HEK293 (cell line): Measurements from ENCODE around the gene GPR35.

Experiments
- CTCF ChIA-PET: fragments of 350-600 bp; formaldehyde crosslinking; extraction: SDS; loops from one replicate; lab custom pipeline; 2021; ENCODE audit warnings: antibody characterized with exemption; lab: Yijun Ruan, JAX
- POLR2A ChIA-PET: fragments of 300-600 bp; formaldehyde crosslinking; extraction: SDS; loops from one replicate; lab custom pipeline; 2020; ENCODE audit warnings: antibody characterized with exemption, inconsistent platforms; lab: Yijun Ruan, JAX
- H3K27ac ChIP-seq: fragments of 200-500 bp; sonication (Bioruptor generic); 2 replicates; pipeline ENCODE4 v1.5.1; 2014; ENCODE audit warnings: low read depth, low read length, control low read depth, inconsistent platforms; ENCODE audit errors: extremely low read depth
- H3K36me3 ChIP-seq, 2 experiments: fragments of 200-500 bp in 1 of 2; sonication (Bioruptor generic) in 1 of 2; 1 replicate in 1 of 2; 2 replicates in 1 of 2; pipeline ENCODE4 v1.5.1; 2014 to 2017; ENCODE audit warnings: inconsistent platforms in 2 of 2, low read length in 2 of 2; ENCODE audit not compliant: control insufficient read depth in 2 of 2, insufficient read depth in 1 of 2
- H3K4me1 ChIP-seq: fragments of 200-500 bp; sonication (Bioruptor generic); 2 replicates; pipeline ENCODE4 v1.5.1; 2014; ENCODE audit warnings: mild to moderate bottlenecking, low read length, inconsistent platforms; ENCODE audit not compliant: control insufficient read depth, insufficient read depth
- H3K4me3 ChIP-seq: 2 replicates; pipeline ENCODE4 v1.5.1; 2011; ENCODE audit warnings: low read depth, mild to moderate bottlenecking, control low read depth, low read length, moderate library complexity
- H3K9me3 ChIP-seq: fragments of 200-500 bp; sonication (Bioruptor generic); 2 replicates; pipeline ENCODE4 v1.5.1; 2014; ENCODE audit warnings: low read depth, low read length, inconsistent platforms; ENCODE audit not compliant: control insufficient read depth, insufficient read depth
- GLIS2 ChIP-seq: fragments of 450-650 bp; formaldehyde crosslinking; IDR thresholded peaks from 2 replicates; pipeline ENCODE4 v1.5.1; 2016; ENCODE audit warnings: missing biosample characterization, missing genetic modification characterization
- HOXD13 ChIP-seq: sonication (generic); formaldehyde crosslinking; IDR thresholded peaks from 2 replicates; pipeline ENCODE4 v1.8.0; 2022; ENCODE audit warnings: missing genetic modification reagents, borderline replicate concordance
- KLF1 ChIP-seq: fragments of 450-650 bp; formaldehyde crosslinking; IDR thresholded peaks from 2 replicates; pipeline ENCODE4 v1.5.1; 2016; ENCODE audit warnings: missing biosample characterization, missing genetic modification characterization
- KLF10 ChIP-seq: fragments of 450-650 bp; IDR thresholded peaks from 2 replicates; pipeline ENCODE4 v1.5.1; 2018; ENCODE audit warnings: missing biosample characterization, mild to moderate bottlenecking, missing genetic modification characterization
- KLF7 ChIP-seq: fragments of 450-650 bp; formaldehyde crosslinking; IDR thresholded peaks from 2 replicates; pipeline ENCODE4 v1.5.1; 2016; ENCODE audit warnings: missing biosample characterization, missing genetic modification characterization, borderline replicate concordance
- YY1 ChIP-seq: fragments of 450-650 bp; formaldehyde crosslinking; IDR thresholded peaks from 2 replicates; pipeline ENCODE4 v1.5.1; 2018; ENCODE audit warnings: missing biosample characterization, missing genetic modification characterization
- ZFP69B ChIP-seq: fragments of 450-650 bp; formaldehyde crosslinking; IDR thresholded peaks from 2 replicates; pipeline ENCODE4 v1.5.1; 2016; ENCODE audit warnings: missing biosample characterization, missing genetic modification characterization
- ZNF157 ChIP-seq: fragments of 450-650 bp; formaldehyde crosslinking; IDR thresholded peaks from 2 replicates; pipeline ENCODE4 v1.5.1; 2016; ENCODE audit warnings: missing biosample characterization, missing genetic modification characterization
- ZNF175 ChIP-seq: fragments of 450-650 bp; formaldehyde crosslinking; IDR thresholded peaks from 2 replicates; pipeline ENCODE4 v1.5.1; 2016; ENCODE audit warnings: missing biosample characterization, missing genetic modification characterization
- ZNF2 ChIP-seq: fragments of 450-650 bp; formaldehyde crosslinking; IDR thresholded peaks from 2 replicates; pipeline ENCODE4 v1.5.1; 2016; ENCODE audit warnings: missing biosample characterization, missing genetic modification characterization
- ZNF211 ChIP-seq: fragments of 450-650 bp; formaldehyde crosslinking; IDR thresholded peaks from 2 replicates; pipeline ENCODE4 v1.5.1; 2016; ENCODE audit warnings: low read depth, missing biosample characterization, missing genetic modification characterization
- ZNF354C ChIP-seq: fragments of 450-650 bp; formaldehyde crosslinking; IDR thresholded peaks from 2 replicates; pipeline ENCODE4 v1.5.1; 2016; ENCODE audit warnings: missing biosample characterization, missing genetic modification characterization, low read depth, borderline replicate concordance
- ZNF37A ChIP-seq: fragments of 450-650 bp; IDR thresholded peaks from 2 replicates; pipeline ENCODE4 v1.5.1; 2018; ENCODE audit warnings: missing biosample characterization, missing genetic modification characterization
- ZNF433 ChIP-seq: fragments of 450-650 bp; formaldehyde crosslinking; IDR thresholded peaks from 2 replicates; pipeline ENCODE4 v1.5.1; 2016; ENCODE audit warnings: missing biosample characterization, missing genetic modification characterization, low read depth
- ZNF549 ChIP-seq: fragments of 450-650 bp; IDR thresholded peaks from 2 replicates; pipeline ENCODE4 v1.5.1; 2018; ENCODE audit warnings: missing biosample characterization, missing genetic modification characterization, mild to moderate bottlenecking, inconsistent platforms, moderate library complexity
- ZNF658 ChIP-seq: fragments of 450-650 bp; formaldehyde crosslinking; IDR thresholded peaks from 2 replicates; pipeline ENCODE4; 2016; ENCODE audit warnings: missing biosample characterization, missing genetic modification characterization
- ZNF843 ChIP-seq: fragments of 450-650 bp; formaldehyde crosslinking; IDR thresholded peaks from 2 replicates; pipeline ENCODE4 v1.5.1; 2016; ENCODE audit warnings: missing biosample characterization, missing genetic modification characterization
- TF ChIP-seq, protein P1 (sequence below): fragments of 450-650 bp; formaldehyde crosslinking; IDR thresholded peaks from 2 replicates; pipeline ENCODE4 v1.5.1; 2017; ENCODE audit warnings: missing biosample characterization, mild to moderate bottlenecking, missing genetic modification characterization, moderate library complexity
- TF ChIP-seq, protein P2 (sequence below): fragments of 450-650 bp; formaldehyde crosslinking; IDR thresholded peaks from 2 replicates; pipeline ENCODE4 v1.5.1; 2016; ENCODE audit warnings: missing biosample characterization, missing genetic modification characterization
- TF ChIP-seq, protein P3 (sequence below): fragments of 450-650 bp; formaldehyde crosslinking; IDR thresholded peaks from 2 replicates; pipeline ENCODE4 v1.5.1; 2016; ENCODE audit warnings: missing biosample characterization, missing genetic modification characterization

Gene GPR35

DNA sequence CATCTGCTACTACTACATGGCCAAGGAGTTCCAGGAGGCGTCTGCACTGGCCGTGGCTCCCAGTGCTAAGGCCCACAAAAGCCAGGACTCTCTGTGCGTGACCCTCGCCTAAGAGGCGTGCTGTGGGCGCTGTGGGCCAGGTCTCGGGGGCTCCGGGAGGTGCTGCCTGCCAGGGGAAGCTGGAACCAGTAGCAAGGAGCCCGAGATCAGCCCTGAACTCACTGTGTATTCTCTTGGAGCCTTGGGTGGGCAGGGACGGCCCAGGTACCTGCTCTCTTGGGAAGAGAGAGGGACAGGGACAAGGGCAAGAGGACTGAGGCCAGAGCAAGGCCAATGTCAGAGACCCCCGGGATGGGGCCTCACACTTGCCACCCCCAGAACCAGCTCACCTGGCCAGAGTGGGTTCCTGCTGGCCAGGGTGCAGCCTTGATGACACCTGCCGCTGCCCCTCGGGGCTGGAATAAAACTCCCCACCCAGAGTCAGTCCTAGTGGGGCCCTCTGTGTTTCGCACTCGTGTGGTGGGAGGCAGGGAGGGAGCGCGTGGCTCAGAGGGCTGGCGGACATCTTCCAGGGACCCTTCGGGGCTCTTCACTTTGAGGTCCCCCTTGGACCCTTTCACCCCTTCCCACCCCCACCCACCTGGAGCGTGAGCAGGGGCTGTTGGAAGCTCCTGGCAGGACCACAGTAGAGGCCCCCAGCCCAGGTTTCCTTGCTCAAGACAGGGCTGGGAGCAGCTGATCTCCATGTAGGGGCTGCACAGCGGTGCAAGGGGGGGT is 5.7 kb downstream of the GPR35 start:
- ChIA-PET CTCF (interaction anchor here (1.2 kb wide), 1 partner anchor 10 kb away, joined by 3 read pairs; no protein-coding TSS in a partner anchor), POLR2A (no interaction called here)
- no peaks in the 10 kb centered on the region for H3K4me1 ChIP-seq
- no peaks in the 10 kb centered on the region for H3K36me3 ChIP-seq
- H3K4me3 ChIP-seq, result no peak overlapping the region
- no peaks in the 10 kb centered on the region for H3K9me3 ChIP-seq
- no peak overlapping the region for H3K27ac ChIP-seq
- TF ChIP-seq GLIS2, result no peak
- TF ChIP-seq HOXD13, result no peak
- TF ChIP-seq ZNF658 (tag by site-specific recombination), result no peak
- no peak for TF ChIP-seq ZNF843 (tag by site-specific recombination)
- TF ChIP-seq, all 188 proteins: peak for 0

DNA sequence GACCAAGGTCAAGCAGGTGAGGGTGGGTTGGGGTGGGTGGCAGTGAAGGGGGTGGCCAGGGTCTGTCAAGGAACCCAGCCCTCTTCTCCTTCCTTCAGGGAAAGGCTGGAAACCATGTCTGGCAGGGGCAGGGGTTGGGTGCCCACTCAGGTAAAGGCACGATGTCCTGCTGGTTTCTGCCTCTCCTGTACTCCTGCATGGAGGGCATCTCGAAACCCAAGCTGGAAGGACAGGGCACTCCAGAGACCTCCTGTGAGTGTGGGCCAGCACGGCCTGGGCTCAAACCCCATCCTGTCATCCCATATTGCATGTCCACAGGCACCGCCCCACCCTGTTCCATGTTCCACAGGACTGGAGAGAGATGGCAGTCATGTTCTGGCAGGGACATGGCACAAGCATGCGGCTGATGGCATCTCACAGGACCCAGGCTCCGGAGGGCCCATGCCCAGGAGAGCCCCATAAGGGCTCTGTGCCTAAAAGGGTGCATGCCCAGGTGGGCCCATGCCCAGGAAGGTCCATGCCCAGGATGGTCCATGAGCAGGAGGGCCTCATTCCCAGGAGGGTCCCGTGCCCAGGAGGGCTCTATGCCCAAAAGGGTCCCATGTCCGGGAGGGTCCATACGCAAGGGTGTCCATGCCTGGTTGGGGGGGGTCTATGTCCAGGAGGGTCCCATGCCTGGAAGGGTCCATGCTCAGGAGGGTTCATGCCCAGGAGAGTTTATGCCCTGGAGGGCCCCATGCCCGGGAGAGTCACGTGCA is 6.4 kb downstream of the GPR35 start:
- no peaks in the 10 kb centered on the region for H3K9me3 ChIP-seq
- H3K27ac ChIP-seq, result no peak overlapping the region
- ChIA-PET POLR2A (no interaction called here), CTCF (interaction anchor here (1.2 kb wide), 1 partner anchor 9 kb away, joined by 3 read pairs; no protein-coding TSS in a partner anchor)
- H3K4me3 ChIP-seq, result no peak overlapping the region
- no peaks in the 10 kb centered on the region for H3K36me3 ChIP-seq
- TF ChIP-seq ZNF157 (tag by site-specific recombination), result no peak
- no peak for TF ChIP-seq ZNF37A (tag by site-specific recombination)
- no peak for TF ChIP-seq KLF1 (tag by site-specific recombination)
- no peak for TF ChIP-seq KLF7 (tag by site-specific recombination)
- no peak for TF ChIP-seq KLF10 (tag by site-specific recombination)
- TF ChIP-seq, protein P1, sequence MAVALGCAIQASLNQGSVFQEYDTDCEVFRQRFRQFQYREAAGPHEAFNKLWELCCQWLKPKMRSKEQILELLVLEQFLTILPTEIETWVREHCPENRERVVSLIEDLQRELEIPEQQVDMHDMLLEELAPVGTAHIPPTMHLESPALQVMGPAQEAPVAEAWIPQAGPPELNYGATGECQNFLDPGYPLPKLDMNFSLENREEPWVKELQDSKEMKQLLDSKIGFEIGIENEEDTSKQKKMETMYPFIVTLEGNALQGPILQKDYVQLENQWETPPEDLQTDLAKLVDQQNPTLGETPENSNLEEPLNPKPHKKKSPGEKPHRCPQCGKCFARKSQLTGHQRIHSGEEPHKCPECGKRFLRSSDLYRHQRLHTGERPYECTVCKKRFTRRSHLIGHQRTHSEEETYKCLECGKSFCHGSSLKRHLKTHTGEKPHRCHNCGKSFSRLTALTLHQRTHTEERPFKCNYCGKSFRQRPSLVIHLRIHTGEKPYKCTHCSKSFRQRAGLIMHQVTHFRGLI, result no peak
- TF ChIP-seq ZNF549 (tag by site-specific recombination), result no peak
- TF ChIP-seq ZNF175 (tag by site-specific recombination), result no peak
- TF ChIP-seq HOXD13, result no peak
- no peak for TF ChIP-seq ZFP69B (tag by site-specific recombination)
- no peak for TF ChIP-seq ZNF433 (tag by site-specific recombination)
- TF ChIP-seq ZNF2 (tag by site-specific recombination), result no peak
- TF ChIP-seq, protein P2, sequence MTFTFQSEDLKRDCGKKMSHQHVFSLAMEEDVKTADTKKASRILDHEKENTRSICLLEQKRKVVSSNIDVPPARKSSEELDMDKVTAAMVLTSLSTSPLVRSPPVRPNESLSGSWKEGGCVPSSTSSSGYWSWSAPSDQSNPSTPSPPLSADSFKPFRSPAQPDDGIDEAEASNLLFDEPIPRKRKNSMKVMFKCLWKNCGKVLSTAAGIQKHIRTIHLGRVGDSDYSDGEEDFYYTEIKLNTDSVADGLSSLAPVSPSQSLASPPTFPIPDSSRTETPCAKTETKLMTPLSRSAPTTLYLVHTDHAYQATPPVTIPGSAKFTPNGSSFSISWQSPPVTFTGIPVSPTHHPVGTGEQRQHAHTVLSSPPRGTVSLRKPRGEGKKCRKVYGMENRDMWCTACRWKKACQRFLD (tag by site-specific recombination), result no peak
- no peak for TF ChIP-seq ZNF354C
- no peak for TF ChIP-seq YY1 (tag by site-specific recombination)
- TF ChIP-seq, protein P3, sequence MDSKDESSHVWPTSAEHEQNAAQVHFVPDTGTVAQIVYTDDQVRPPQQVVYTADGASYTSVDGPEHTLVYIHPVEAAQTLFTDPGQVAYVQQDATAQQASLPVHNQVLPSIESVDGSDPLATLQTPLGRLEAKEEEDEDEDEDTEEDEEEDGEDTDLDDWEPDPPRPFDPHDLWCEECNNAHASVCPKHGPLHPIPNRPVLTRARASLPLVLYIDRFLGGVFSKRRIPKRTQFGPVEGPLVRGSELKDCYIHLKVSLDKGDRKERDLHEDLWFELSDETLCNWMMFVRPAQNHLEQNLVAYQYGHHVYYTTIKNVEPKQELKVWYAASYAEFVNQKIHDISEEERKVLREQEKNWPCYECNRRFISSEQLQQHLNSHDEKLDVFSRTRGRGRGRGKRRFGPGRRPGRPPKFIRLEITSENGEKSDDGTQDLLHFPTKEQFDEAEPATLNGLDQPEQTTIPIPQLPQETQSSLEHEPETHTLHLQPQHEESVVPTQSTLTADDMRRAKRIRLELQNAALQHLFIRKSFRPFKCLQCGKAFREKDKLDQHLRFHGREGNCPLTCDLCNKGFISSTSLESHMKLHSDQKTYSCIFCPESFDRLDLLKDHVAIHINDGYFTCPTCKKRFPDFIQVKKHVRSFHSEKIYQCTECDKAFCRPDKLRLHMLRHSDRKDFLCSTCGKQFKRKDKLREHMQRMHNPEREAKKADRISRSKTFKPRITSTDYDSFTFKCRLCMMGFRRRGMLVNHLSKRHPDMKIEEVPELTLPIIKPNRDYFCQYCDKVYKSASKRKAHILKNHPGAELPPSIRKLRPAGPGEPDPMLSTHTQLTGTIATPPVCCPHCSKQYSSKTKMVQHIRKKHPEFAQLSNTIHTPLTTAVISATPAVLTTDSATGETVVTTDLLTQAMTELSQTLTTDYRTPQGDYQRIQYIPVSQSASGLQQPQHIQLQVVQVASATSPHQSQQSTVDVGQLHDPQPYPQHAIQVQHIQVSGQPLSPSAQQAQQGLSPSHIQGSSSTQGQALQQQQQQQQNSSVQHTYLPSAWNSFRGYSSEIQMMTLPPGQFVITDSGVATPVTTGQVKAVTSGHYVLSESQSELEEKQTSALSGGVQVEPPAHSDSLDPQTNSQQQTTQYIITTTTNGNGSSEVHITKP (tag by site-specific recombination), result no peak
- TF ChIP-seq ZNF211 (tag by site-specific recombination), result no peak
- H3K4me1 ChIP-seq, result no peaks in the 10 kb centered on the region
